Hematopoietic multipotent progenitor cell treated with erythropoietin and hydrocortisone succinate and interleukin-3 and kit ligand, for 4 days (in vitro differentiated cells): ENCODE data around the gene UBASH3B.

Experiments
- DNase-seq: peaks from one replicate; pipeline ENCODE4 v3.0.0-alpha.2; 2015

Gene UBASH3B

DNA sequence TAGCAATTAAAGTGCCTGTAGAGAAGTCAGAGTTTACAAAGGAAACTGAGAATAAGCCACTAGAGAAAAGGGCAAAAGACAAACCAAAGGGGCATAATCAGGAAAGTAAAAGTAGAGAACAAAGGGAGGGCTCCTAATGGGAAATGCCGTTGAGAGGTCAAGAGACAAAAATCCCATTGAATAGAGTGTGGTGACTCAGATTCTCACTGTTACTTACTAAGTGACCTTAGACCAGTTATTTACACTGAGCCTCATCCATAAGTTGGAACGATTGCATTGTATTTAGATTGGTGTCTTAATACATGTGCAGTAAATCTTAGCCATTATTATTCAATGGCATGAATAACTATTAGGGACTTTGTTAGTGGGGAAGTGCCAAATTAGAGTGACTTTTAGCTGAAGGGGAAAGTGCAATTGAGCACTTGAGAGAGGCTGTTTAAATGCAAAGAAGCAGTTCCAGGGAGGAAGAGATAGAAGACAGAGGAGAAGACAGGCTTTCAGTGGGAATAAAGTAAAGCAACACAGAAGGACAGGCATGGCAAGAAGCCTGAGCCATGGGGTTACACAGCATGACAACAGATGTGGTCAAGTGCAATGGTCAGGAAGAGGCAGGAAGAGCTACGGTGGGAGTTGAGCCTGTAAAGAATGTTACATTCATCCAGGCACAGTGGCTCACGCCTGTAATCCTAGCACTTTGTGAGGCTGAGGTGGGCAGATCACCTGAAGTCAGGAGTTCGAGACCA lies 82.6 kb downstream of the UBASH3B start:
- no peak for DNase-seq

DNA sequence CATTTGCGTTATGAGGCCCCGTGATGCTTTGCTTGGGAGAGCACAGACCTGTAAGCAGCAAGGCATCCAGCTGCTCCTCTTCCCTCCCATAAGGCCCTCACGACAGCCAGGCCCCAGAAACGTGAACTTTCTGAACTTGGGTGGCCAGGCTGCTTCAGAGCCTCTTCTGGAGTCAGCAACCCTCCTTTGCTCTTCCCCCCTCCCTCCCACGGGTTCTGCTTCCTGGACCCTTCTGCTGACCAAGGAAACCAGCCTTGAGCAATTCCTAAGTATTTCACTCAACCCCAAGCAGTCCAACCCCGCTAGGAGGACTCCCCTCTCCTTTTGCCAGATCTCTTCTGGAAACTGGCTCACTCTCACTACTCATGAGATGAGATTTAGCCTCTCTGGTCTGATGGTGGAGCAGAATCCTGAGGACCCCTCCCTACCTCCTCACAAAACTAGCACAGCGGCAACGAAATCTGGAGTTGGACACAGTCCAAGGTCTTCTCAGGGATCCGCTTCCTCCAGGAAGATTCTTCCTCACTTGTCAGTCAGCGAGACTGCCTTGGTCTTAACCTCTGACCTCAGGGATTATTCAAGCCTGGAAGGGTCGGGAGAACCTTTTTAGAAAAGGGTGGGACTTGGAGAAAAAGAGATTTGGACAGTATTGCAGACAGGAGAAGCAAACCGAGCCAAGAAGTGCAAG lies 86.2 kb downstream of the UBASH3B start:
- no peak for DNase-seq

DNA sequence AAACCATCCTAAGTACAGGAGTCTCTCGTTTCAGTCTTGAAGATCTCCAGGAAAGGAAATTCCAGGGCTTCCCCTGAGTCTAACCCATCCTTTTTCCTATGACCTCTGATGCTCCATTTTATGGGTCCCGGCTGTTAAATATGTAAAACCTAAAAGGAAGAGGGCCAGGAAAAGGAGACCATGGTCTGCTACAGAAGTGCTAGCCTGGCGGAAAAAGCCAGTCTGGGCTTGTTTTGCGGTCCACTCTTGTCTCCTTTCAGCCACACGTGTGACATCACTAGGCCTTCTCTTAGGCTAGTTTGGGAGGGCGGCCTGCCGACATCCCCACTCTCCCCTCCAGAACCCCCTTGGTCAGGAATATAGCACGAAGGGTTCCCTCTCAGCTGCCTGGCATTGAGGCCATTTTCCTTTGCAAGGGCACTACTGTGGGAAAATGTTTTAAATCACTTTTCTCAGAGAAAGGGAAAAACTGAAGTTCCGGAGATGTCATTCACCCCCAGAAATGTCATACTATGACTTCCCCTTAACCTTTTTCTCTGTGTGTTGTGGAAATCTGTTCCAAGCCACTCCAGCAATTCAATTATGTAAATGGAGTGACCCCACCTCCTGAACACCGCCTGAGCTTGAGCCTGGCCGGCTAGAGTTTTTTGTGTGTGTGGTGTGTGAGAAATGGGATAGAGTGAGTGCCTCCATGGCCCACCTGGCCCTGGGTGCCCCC lies 86.9 kb downstream of the UBASH3B start:
- DNase-seq, result no peak

DNA sequence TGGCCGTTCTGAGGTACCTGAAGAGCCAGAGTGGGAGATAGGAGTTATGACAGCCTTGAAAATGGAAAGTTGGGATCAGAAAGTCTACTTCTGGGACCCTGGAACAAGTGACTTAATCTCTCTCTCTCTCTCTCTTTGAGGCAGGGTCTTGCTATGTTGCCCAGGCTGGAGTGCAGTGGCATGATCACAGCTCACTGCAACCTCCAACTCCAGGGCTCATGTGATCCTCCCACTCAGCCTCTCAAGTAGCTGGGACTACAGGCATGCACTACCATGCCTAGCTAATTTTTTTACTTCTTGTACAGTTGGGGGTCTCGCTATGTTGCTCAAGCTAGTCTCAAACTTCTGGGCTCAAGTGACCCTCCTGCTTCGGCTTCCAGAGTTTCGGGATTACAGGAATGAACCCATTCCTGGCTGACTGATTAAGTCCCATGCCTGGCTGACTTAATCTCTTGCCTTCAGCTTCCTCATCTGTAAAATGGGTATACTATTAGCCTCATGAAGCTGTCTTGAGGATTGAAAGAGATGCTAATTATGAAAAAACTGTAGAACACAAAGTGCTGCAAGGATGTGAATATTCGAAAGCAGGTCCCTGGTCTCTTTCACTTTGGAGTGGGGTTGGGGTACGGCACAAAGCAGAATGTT lies 87.7 kb downstream of the UBASH3B start:
- DNase-seq, result no peak

DNA sequence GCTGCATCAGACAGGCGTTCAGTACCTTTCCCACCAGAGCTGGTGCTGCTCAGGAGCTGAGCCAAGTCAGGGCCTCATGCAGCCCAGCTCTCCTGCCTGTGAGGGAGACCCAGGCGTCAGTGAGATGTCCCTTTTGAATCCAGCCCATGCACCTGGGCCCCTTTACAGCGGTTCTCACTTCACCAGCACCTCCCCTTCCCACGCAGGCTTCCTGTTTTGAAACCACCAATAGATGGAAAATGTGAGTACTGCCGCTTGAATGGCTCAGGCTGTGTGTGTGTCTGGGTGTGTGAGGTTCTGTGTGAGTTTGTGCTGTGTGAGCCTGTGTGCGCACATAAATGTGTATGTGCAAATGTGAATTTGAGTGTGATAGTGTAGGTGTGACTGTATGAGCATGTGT lies 88.4 kb downstream of the UBASH3B start:
- peak; percentile 90 for DNase-seq

DNA sequence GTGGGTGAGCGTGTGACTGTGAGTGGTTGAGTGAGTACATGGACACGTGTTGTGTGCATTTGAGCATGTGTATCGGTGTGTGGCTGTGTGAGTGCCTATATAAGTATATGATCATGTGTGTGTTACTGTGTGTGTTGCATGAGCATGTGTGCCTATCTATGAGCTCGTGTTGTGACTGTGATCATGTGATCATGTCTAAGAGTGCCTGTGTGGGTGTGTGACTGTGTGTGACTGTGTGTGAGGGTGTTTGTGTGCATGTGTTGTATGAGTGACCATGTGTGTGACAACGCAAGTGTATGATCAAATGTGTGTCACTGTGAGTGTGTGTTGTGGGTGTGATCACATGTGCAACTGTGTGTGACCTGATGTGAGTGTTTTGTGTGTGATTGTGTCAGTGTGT lies 88.8 kb downstream of the UBASH3B start:
- DNase-seq, result no peak

DNA sequence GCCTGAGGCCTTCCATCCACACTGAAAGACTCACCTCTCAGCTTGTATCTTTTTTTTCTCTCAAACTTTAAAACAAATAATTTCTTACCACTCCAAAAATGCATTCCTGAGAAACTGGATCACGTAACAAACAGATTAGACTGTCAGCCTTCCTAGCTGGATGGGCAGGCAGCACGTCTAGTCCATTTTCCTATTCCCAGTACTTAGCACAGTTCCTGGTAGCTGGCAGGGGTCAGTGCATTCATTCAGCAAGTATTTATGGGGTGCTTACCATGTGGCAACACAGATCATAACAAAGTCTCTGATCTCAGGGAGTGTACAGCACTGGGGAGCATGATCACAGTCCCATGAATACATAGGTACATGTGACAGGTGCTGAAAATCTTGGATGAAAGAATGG lies 89.6 kb downstream of the UBASH3B start:
- DNase-seq, result no peak

DNA sequence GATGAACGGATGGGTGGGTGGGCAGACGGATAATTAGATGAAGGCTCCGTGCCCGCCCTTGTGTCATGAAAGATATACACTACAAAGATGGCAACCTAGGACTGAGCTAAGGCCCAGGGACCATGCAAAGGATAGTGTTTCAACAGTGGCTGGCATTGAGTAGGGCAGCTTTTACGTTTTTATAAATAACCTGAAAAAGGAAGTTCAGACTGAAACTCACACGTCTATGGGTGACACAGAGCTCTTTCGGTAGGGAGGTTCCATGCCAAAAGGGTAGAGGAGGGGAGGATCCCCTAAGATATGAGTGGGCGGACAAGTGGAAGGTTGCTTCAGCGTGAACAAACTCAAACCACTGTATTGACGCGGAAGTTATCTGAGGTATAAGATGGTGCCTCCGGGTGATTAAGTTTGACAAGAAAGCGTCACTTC lies 90.5 kb downstream of the UBASH3B start:
- peak; percentile 65 for DNase-seq

DNA sequence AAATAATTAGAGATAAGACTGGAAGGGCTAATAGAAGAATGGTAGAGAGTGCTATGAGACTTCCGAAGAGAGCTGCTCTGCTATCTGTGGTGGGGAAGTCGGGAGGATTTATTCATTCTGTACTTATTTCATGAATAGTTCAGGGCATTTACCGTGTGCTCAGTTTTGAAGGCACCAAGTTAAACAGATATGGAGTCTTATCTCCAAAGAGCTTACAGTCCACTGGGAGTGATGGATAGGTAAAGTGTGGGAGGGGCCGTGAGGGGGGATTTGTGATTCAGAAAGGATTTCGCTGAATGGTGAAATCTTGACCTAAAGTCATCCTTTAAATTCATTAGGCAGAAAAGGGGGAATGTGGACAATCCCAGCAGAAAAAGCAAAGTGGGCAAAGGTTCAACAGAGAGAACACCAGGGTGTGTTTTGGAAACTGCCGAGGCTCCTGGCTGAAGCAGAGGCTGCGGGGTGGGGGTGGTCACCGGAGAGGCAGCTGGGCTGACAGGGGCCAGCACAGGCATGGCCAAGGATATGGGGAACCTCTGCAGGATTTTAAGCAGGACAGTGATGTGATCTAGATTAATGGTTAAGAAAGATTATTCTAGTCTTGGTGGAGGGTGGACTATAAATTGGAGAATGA lies 91.2 kb downstream of the UBASH3B start:
- no peak for DNase-seq

DNA sequence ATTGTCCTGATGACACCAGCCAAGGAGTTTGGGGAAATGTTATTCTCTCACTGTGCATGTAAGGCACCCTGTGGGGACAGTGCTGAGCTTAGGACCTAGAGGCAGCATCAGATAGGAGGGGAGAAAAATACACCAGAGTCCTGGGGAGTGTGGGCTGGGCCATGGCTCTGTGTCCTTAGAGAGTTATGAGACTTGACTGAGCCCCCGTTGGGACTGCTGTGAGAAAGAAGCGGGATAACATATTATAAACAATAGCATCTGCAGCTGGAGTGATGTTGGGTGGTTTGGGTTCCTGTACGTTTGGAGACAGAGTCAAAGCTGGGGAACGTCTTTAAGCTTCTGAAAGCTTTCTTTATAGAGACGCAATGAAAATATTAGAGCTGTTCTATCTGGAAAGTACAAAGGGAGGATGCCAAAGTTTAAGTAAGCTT lies 91.8 kb downstream of the UBASH3B start:
- DNase-seq, result no peak

DNA sequence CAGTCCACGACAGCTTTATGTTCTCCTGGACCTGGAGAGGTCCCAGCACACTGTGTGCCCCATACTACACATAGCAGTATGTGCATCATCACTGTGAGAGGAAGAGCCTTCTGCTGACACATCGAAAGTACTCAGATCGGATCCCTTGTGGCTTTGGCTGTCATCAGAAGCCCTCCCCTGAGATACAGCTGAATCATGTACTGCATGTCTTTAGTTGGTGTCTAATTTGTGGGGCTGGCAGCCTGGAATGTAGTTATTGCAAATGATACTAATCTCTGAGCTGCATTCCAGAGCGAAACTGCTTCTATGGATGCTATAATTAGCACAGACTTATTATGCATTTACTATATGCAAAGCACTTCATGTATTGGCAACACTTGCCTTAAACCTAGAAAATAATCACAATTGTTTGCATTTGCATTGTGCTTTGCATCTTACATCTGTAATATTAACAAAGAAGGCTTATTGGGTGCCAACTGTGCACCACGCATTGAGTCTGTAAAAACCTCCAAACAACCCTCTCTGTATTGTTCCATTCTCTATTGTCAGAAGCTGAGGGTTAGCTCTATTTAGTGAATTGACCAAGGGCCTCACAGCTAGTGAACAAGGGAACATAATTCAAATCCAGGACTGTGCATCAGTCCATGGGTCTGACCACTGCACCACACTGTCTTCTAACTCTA lies 93.6 kb downstream of the UBASH3B start:
- peak; percentile 92 for DNase-seq

DNA sequence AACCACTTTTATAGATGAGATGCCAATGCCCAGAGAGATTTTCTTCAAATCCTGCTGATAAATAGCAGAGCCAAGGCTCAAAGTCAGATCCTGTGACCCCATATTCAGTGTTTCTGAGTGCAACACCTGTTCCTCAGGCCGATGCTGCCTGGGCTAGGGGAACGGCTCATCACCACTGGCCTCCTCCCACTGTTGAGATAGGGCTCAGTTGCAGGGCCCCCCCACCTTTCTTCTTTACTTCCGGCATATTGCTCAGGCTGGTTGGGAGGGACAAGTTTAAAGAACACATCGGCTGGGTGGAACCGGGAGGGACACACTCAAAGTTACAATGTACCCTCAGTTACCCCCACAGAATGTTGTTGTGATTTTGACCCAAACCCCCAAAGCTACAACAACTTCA lies 94.5 kb downstream of the UBASH3B start:
- peak; percentile 45 for DNase-seq

DNA sequence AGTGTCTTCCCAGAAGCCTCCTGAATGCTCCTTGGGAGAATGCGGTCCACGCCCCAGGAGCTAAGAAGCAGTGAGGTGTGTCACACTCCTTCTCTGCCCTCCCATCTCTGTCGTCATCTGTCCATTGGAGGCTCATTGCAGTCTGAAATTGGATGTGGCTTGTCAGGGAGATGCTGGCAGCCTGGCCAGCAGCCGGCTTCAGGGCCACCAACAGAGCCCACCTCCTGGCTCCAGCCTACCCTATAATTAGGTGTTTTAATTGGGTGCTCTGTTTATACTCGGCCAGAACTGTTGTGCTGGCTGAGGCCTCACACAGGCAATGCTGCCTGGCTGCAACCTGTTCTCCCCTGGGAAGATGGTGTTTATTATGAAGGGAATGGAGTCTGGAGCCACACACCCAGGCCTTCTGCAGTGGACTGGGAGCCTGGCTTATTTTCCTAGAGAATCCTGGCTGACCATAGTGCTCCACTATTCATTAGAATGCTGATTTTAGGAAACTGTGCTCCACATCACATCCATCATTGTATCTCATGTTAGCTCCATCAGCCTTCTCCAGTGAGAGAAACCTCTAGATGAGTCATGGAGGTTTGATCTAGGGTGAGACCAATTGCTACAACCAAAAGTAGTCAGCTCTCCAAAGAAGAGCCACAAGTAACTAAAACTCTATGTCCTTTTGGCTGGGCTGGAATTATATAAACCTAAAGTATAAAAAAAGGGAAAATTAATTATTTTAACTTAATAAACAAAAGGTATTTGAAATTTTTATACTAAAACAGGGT lies 96.0 kb downstream of the UBASH3B start:
- DNase-seq, result no peak

DNA sequence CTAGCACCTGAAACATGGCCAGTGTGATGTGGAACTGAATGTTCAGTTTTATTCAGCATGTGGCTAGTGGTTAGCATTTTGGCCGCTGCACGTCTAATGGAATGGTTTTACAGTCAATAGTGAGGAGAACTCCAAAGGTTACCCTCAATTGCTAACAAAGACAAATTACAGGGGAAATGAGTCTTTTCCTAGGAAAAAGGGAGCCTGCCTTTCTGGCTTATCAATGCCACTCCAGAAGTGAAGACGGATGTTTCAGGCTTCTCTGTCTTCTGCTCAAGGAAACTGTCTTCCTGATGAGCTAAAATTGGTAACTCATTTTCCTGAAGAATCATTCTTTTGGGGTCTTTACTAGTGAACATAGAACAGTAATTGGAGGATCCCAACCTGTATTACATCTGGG lies 98.5 kb downstream of the UBASH3B start:
- no peak for DNase-seq

DNA sequence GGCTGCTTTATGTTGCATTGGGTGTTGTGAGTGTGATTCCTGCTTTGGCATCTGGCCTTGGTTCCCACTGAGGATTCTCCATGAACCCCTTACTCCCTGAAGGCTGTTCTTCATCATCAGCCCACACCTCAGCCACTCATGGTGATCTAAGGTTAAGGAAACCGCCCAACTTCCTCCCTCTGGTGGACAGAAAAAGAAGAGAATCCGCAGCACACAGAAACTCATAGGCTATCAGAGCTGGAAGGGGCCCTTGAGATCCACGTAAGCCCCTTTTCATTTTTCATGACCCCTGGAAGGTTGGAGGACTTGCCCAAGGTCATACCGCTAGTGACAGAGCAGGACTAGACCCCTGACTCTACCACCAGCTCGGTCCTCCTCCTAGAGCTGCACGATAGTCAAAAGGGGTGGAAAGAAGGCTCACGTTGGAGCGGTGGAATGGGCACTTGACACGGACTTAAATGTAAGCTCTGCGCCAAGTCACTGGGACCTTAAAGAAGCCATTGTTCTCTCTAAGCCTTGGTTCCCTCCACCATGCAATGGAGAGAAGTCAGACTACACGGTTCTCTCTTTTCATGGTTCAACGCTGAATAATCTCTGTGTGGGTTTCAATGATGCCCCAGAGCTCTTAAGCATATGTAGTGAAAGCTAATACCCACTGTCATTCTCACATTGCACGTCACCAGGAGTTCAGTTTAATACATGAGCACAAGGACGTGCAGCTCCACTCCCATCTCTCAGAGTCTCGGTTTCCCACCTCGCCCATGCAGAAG lies 99.2 kb downstream of the UBASH3B start:
- peak; percentile 84 for DNase-seq

DNA sequence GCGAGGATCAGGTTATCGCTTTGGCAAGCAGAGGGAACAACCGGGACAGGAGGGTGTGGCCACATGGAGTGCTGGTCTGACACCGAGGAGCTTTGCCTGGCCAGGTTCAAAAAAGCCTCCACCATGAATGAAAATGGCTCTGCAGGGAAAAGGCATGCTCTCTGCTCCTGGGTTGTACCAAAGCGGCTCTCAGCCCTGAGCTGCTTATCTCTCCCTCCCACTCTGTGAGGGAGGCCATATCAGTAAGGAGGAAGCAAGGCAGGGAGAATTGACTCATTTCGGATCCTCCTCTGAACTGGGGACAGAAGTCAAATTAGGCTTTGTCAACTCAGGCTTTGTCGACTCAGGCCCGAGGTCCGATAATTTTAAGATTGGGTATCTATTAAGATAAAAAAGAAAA lies 99.9 kb downstream of the UBASH3B start:
- peak; percentile 96 for DNase-seq

DNA sequence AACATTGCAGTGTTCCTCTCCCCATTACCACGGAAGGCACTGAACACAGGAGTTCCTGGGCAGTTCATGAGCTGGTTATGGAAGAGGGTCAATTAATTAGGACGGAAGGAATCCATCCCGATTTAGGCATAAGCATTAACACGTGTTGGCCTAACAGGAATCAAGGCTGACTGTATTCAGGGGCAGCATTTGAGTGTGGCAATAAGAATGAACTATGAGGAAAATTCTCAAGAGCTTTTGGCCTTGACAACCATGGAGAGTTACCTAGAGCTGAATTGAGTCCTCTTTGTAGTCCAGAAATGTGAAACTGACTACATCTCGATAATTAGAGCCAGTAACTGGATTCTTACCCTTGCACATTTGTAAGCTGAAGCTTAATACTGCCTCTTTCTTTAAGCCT lies 100.4 kb downstream of the UBASH3B start:
- no peak for DNase-seq

DNA sequence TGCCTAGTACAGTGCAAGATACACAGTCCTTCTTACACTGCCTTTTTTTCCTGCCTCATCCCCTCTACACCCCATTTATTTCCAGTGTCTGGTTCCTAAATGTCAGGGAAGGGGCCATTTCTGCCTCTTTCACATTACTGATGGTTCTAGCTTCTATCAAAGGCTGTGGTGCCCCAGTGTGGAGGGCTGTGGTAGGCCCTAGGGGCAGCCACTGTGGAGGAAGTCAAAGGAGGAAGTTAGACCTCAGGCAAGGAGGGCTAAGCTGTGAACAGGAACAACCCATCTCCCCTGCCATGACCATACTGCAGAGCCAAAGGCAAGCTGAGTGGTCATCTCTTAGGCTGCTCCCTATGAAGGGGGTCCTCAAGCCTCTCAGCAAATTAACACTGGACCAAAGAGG lies 100.9 kb downstream of the UBASH3B start:
- DNase-seq, result peak; percentile 95

DNA sequence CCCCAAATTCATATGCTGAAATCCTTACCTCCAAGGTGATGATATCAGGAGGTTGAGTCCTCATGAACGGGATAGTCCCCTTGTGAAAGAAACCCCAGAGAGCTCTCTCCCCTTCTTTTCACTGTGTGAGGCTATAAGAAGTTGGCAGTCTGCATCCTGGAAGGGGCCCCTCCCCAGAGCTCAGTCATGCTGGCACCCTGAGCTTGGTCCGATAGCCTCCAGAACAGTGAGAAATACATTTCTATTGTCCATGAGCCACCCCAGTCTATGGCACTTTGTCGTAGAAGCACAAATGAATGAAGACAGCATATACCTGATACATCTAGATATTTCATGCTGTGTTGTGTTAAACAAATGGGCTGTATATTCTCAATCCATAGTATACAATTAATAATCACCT lies 101.7 kb downstream of the UBASH3B start:
- no peak for DNase-seq

DNA sequence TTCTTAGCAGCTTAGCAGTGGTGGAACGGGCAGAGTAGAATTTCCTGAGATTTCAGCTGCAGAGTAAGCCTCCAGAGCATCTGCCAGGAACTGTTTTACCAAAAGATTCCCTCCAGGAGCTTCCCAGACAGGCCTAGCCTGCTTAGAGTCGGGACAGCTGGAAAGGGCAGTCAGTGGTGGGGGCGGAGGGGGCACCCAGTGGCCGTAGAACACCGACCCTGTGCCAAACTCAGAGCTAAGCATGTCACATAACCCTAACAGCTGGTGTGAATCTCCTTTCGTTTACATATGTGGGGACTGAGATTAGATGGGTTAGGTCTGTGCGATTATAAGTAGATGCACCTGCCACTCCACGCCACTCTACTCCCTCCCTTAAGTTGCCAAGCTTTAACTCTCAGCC lies 102.8 kb downstream of the UBASH3B start:
- no peak for DNase-seq

DNA sequence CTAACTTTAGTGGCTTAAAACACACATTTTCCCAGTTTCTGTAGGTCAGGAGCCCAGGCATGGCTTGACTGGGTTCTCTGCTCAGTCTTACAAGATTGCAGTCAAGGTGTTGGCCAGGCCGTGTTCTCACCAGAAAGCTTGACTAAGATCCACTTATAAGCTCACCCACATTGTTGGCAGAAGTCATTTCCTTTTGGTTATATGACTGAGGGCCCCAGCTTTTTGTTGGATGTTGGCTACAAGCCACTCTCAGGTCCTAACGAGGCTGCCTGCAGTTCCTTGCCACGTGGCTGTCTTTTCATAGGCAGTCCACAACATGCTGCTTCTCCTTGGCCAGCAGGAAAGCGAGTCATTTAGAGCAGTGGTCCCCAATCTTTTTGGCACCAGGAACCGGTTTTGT lies 103.5 kb downstream of the UBASH3B start:
- no peak for DNase-seq
